Stimulated activated CD8-positive, alpha-beta memory T cell treated with anti-CD3 and anti-CD28 coated beads, Interleukin-15, amount 100 ng/mL, for 1 hour (primary cell): Measurements from ENCODE around the gene SARNP.
"Not testable (repeated sequence)": the region's sequence is repeated elsewhere in the genome, so short reads cannot be mapped to it uniquely, and the experiment has no call there.

Source experiments
- DNase-seq: peaks from one replicate; pipeline ENCODE4 v3.0.0-alpha.2; 2020; ENCODE audit warnings: low read depth

The SARNP gene

DNA sequence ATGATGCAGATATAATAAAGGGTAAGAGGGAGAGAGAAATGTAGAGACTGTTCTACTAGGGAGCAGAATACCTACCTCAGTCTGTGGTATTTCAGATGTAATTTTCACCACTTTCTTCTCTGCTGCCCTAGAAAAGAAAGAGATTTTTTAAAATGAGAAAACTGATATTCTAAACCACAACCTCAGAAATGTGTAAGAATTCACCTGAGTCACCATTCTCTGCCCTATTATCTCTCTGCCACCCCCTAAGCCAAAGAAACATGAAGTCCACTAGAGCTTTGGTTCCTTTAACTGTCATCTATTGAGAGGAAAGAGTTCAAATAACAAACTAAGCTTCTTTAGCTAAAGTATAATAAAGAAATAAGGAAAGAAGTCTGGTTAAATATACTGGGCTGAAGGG, 21.6 kb downstream of the SARNP start:
- no peak for DNase-seq

DNA sequence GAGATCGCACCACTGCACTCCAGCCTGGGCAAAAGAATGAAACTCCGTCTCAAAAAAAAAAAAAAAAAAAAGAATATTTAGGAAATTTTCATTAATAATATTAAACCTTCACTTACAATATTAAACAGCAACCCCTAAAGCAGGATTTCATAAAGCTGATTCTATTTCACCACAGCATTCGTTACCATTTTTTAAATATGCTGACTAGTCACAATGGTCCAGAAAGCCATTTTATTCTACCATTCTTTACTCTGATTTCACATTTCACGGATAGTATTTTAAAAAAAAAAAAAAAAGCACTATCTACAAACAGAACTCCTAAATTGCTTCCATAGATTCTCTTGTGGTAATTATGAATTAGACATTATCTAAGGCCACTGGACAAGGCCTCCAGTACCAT, 27.6 kb downstream of the SARNP start:
- no peak for DNase-seq

DNA sequence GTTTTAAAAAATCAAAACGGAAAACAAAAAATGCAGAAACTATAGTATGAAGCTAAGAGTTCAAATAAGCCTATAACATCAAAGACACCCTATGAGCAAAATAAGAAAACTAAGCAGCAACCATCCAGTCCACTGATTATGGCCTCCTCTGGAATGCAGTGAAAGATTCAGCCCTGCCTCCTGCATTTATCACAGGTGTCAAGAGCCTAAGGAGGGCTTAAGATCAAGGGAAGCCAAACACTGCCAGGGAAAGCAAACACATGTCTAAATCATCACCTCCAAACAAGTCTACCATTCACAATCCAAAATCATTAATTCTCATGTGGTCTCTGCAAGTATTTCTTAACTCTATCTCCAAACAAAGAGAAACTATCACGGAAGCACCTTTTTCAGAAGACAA, 28.4 kb downstream of the SARNP start:
- no peak for DNase-seq

DNA sequence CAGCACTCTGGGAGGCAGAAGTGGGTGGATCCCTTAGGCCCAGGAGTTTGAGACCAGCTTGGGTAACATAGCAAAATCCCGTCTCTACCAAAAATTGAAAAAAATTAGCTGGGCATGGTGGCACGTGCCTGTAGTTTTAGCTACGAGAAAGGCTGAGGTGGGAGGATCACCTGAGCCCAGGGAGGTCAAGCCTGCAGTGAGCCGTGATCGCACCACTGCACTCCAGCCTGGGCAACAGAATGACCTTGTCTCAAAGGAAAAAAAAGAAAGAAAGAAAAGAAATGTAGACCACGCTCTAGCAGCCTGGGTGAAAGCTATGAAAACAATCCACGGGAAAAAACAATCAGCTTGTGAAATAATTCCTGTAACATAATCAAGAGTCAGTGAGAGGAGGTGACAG, 29.0 kb downstream of the SARNP start:
- no peak for DNase-seq

DNA sequence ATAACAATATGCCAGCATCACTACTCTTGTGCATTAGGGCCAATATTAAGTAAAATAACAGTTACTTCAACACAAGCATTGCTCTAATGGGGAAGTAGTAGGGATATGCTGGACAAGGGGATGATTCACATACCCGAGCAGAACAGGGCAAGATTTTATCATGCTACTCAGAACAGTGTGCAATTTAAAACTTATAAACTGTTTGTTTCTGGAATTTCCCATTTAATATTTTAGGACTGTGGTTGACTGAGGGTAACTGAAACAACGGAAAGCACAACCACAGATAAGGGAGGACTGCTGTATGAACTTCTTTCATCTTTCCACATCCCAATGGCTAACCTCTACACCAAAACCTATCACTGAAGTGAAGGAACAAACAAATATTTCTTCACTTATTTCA, 36.8 kb downstream of the SARNP start:
- no peak for DNase-seq

DNA sequence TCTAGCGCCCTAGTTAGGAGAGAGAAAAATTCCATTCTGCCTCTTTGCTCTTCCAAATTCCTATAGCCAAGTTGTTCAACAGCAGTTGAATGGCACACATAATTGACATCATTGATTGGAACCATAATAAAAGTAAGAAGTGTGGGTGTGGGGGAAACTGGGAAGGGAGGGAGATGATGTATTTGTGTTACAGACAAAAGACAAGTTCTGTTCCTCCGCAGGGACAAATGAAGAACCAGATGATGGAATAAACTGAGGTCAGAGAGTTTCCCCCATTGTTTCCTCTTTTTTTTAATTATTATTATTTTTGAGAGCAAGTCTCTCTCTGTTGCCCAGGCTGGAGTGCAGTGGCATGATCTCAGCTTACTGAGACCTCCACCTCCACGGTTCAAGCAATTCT, 39.7 kb downstream of the SARNP start:
- no peak for DNase-seq

DNA sequence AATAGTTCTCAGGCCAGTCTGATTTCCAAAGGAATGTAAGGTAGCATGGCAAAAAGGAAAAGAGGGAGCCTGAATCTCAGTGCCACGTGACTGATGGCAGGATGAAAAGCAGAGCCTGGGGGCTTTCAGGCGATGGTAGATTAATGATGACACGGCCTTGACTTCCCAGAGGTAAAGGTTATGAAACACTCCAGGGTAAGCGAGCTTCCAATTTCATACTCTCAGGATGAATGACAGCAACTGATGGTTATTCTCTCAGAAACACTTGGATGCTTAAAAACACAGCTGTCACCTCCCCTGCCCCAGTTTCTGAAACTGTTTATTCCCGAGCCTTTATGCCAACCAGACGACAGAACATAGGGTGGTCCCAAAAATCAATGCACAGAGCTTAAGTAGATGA, 45.8 kb downstream of the SARNP start:
- DNase-seq: no peak

DNA sequence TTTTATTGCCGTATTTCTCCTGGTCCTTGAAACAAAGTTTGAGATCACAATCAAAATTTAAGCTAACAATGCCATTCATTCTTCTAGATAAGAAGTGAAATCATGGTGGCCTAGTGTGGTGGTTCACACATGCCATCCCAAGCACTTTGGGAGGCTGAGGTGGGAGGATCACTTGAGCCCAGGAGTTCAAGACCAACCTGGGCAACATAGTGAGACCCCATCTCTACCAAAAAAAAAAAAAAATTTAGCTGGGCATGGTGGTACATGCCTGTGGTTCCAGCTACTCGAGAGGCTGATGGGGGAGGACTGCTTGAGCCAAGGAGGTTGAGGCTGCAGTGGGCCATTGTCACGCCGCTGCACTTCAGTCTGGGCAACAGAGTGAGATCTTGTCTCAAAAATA, 50.4 kb downstream of the SARNP start:
- no peak for DNase-seq

DNA sequence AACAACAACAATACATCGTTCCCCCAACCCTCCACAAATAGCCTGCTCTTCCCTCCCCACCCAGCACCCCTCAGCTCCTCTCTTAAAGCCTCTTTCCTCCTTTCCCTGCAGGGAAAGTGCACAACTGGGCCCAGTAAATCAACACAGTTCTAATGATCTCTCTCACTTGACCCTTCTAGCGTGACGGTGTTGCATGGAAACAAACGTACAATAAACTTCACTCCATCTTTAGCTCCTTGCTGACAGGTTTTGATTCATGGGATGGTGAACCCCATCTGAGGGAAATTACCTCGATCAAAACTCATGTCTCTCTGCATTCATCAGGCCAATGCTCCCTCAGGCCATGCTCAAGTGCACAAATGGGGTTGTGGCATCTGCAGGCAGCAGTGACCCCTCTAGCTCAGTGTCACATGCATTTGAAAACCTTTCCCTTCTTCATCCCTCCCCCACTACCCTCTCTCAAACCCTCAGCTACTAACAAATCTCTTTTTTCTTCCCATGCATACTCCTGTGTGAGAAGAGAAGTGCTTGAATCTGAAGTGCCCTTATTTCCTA, 51.7 kb downstream of the SARNP start:
- DNase-seq: no peak

DNA sequence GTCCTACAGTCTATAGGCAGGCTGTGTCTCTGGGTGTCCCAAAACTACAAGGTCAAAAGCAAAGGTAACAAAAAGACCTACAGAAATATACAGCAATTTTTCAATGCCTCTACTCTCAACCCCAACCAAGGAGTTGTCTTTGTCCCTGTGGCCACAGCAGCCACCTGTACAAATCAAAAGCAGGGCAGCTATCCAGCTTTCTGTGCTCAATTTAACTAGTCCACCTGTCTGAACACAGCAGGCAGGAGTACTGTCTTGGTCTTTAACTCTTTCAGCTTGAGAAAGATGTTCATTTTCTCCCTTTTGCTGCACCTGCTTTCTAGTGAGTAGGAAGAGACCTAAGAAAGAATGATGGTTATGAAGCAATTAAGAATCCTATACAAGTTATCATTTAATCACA, 54.9 kb downstream of the SARNP start:
- DNase-seq: no peak

DNA sequence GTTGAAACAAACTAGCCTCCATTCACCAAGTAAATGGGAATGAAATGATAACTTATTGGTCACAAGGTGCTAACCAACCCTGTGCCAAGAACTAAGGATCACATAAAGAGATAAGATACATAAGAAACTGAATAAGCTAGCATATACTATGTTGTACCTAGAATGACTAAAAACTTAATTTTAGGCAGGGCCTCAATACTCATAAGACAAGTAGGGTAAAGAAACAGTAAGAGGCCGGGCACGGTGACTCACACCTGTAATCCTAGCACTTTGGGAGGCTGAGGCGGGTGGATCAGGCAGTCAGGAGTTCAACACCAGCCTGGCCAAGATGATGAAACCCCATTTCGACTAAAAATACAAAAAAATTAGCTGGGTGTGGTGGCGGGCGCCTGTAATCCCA, 56.9 kb downstream of the SARNP start:
- no peak for DNase-seq

DNA sequence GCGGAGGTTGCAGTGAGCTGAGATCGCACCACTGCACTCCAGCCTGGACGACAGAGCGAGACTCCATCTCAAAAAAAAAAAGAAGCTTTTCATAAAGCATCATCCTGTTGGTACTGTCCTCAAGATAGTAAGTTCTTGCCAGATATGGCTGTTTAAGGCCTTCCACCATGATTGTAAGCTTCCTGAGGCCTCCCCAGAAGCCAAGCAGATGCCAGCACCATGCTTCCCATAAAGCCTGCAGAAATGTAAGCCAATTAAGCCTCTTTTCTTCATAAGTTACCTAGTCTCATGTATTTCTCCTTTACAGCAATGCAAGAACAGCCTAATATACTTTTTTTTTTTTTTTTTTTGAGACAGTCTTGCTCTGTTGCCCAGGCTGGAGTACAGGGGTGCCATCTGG, 58.9 kb downstream of the SARNP start:
- DNase-seq: not testable (repeated sequence)

DNA sequence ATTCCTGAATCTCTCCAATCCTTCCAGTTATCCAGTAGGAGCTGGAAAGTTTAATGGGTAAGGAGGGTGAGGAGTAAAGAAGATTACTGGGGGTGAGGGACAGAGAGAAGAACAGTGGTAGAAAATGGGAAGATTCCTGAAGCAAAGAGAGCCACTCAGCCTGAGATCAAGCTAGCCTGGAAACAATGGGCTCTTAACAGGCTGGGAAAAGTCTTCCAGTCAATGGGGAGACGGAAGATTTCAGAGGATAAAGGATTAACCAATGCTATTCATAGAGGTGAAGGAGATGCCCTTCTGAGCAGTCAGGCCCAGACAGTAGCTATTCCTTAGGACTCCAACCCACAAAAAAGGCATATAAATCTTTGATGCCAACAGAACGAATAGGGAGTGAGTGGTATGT, 59.8 kb downstream of the SARNP start:
- DNase-seq: no peak

DNA sequence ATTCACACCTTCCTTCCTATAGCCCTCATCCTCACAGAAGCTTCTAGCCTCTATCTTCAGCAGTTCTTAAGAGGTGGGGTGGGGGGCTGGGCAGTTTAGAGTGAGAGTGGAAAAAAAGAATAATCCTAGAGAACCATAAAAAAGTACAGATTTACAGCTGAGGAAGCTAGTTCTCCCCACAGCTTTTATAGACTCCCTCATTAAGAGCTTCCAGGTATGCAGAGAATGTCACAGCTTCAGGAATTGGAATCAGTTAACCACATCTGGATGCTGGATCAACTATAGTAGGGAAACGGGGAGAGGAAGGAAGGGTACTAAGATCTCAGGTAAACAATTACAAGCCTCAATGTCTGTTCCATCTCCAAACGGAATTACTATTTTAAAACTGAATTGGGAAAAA, 62.3 kb downstream of the SARNP start:
- DNase-seq: no peak

DNA sequence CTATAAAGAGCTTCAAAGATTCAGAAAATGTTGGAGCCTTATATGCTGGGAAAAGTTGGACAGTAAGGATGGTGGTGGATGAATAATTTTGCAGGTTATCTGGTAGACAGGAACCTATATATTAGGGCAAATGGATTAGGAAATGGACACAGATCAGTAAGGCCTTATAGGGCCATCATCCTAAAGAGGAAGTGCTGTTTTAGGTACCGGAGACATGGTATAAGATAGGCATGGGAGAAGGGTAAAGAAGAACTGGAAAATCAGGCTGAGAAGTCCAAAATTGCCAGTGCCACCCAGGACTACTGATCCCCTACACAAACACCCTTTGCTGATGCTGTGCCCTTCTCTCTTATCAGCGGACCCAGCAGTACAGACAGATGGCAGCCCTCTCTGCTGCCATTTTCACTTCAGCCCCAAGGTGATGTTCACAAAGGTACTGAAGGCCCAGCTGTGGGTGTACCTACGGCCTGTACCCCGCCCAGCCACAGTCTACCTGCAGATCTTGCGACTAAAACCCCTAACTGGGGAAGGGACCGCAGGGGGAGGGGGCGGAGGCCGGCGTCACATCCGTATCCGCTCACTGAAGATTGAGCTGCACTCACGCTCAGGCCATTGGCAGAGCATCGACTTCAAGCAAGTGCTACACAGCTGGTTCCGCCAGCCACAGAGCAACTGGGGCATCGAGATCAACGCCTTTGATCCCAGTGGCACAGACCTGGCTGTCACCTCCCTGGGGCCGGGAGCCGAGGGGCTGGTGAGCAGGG, 69.1 kb downstream of the SARNP start:
- DNase-seq: no peak

DNA sequence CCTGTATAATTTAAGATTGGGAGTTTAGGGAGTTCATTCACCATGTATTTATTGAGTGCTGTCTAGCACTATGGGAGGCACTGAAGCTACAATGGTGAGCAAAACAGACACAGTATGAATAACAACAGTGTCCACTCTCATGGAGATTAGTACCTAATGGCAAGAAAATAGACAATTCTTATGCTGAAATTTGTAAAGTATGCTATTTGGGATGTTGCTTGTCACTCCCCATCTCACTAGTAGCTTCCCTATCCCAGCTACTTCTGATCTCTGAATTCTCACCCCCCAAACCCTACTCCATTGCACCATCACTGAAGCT, 70.7 kb downstream of the SARNP start:
- DNase-seq: no peak

DNA sequence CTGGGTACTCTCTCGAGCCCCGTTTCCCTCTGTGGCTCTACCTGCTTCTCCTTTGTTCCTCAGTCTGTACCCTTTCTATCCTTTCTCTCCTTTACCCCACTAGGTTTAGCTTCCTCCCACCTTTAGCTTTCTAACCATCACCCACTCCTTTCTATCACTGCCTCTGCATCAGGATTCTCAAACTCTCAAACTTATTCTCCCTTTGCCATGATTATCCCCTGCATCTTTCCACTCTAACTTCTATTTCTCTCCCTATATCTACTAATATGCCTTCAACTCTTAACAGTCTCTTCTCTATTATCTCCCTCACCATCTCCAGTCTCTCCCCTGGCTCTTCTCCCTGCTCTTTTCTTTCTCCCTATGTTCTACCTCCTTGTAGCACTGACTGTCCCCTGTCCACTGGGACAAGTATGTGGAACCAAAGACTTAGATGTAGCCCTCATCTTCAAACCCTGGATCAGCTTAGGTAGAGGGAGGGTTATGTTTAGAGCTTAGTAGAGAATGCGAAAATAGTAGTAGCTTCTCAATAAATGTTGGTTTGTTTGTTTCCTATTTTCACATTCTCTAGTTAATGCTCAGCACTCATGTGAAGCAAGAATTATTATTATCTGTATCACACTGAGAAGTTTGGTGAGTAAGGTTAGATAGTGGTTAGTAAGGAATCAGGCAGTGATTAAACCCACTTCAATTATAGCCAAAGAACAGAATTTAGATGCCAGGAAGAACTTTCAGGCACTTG, 71.2 kb downstream of the SARNP start:
- DNase-seq: no peak

DNA sequence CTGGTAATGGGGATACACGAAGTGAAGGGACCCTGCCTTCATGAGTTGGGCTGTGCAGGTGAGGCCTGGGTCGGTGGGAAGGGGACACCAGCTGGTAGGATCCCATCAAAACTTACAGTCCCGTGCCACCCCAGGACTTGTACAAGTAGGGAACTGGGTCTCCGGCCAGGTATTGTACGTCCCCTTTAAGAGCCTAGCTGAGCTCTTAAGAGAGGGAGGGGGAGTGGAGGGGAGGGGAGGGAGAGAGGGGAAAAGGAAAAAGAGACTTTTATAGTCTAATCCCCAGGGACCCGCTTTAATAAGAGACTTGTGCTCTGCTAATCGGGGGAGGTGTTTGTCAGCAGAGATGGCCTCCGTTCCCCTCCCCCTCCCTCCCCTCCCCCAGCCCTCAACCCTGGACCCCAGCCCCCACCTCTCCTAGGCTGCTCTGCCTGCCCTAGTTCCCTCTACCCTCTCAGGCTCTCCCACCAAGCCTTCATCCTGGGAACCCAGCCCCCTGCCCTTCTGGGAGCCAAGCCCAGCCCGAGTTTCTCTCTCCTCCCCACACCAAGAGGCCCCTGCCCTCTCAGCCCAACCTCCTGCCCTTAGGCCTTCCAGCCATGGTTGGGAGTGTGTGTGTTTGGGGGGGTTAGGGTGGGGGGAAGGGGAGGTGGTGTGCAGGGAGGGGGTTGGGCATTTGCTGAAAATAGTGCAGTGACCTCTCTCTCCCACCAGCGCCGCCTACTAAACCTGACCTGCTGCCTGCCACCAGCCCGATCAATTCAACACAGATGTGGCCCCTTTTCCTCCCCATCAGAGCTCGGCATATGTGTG, 72.0 kb downstream of the SARNP start:
- no peak for DNase-seq

DNA sequence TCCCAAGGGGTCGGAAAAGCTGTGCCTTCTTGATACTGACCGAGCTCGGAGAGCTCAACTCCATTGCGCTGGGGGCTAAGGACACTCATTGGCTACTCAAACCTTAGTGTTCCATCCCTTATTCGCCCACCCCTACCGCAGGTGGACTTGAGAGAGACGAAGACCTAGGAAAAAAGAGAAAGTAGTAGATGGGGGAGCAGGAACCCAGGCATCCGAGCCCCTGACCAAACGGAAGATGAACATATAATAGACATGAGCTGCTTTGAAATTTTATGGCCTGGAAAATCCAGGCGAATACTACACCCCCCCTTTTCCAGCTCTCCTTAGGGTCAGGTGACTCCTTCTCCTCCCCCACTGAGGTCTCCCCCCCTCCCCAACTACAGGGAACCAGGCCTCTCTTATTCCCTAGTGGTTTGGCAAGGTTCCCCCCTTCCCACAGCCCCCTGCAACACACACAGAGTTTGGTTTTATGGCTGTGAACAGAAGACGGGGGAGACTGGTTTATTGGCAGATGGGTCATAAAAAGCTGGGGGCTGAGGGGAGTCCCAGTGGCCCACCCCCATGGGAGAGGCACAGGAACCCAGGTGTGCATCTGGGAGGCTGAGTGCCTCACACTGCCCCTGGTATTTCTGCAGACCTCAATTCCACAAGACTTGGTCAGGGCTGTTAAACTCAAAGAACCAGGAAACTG, 73.0 kb downstream of the SARNP start:
- DNase-seq: no peak

DNA sequence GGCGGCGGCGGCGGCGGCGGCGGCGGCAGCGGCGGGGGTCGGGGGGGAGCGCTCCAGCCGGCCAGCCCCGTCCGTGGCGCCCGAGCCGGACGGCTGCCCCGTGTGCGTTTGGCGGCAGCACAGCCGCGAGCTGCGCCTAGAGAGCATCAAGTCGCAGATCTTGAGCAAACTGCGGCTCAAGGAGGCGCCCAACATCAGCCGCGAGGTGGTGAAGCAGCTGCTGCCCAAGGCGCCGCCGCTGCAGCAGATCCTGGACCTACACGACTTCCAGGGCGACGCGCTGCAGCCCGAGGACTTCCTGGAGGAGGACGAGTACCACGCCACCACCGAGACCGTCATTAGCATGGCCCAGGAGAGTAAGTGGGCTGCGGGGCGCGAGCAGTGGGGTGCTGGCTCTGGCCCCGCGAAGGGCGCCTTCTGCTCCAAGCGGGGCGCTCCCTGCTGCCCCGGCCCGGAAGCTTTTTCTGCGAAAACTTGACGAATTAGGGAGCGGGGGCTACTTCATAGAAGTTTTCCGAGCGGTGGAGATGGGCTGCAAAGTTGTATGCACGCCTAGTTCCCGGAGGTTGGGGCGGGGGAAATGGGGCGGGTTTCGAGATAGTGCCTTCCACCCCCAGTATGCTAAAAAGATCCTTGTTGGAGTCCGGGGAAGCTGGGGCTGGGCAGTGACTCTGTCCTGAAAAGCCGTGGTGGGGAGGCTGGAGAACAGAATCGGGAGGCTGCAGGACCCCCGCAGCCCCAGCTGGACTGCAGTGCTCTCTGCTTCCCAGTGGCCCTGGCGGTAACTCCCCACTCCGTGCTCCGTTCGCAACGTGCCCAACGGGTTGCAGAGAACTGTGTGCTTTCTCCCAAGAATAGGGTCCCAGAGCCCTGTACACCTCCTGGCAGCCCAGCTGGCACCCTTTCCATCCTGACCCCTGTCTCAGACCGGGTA, 73.9 kb downstream of the SARNP start:
- no peak for DNase-seq
